Endothelial cell of umbilical vein (primary cell): ENCODE data around the gene TOB1. TPM values are rescaled to one million over a fixed set of nuclear protein-coding genes. Genes with fewer than 3 reads are reported as not detected.

Experiments
- BruUV-seq: library from RNA; stranded (reverse); fragments of 400-500 nt; replicated peaks from 2 replicates; lab custom pipeline; 2021; lab: Mats Ljungman, UMichigan
- CTCF ChIA-PET: fragments of 300-600, 350-600 bp; sonication (Branson Sonifier 250); formaldehyde crosslinking; loops from one replicate; lab custom pipeline; 2021; ENCODE audit warnings: antibody characterized with exemption, inconsistent platforms; lab: Charles Lee
- POLR2A ChIA-PET: fragments of 300-600, 350-600 bp; sonication (Branson Sonifier 250); formaldehyde crosslinking; loops from one replicate; lab custom pipeline; 2021; ENCODE audit warnings: antibody characterized with exemption, inconsistent platforms; lab: Charles Lee
- DNase-seq: peaks from one replicate; pipeline ENCODE4 v3.0.0-alpha.2; 2011; ENCODE audit warnings: low read depth, low spot score
- FAIRE-seq: peaks from 2 replicates; lab custom pipeline; 2011; peaks lifted over from hg19 to GRCh38; lab: Jason Lieb, UNC
- H2AFZ ChIP-seq: 2 replicates; pipeline ENCODE4 v1.6.0; 2012; ENCODE audit warnings: low read depth, low read length, control low read depth, inconsistent platforms
- H3K27ac ChIP-seq: 2 replicates; pipeline ENCODE4 v1.5.1; 2011; ENCODE audit warnings: low read depth, mild to moderate bottlenecking, control low read depth, low read length, moderate library complexity; ENCODE audit not compliant: insufficient read depth
- H3K27me3 ChIP-seq, 2 experiments: 2 replicates each; pipeline versions ENCODE4 v1.6.0 to v1.6.1; 2011; ENCODE audit warnings: low read length in 2 of 2, mixed read lengths in 1 of 2; ENCODE audit not compliant: control insufficient read depth in 2 of 2, insufficient read depth in 2 of 2
- H3K36me3 ChIP-seq, 2 experiments: 2 replicates in 1 of 2; 3 replicates in 1 of 2; pipeline ENCODE4 v1.5.1; 2011; ENCODE audit warnings: low read length in 2 of 2, mild to moderate bottlenecking in 1 of 2, moderate library complexity in 1 of 2; ENCODE audit not compliant: control insufficient read depth in 2 of 2, insufficient read depth in 2 of 2; ENCODE audit errors: extremely low read depth in 1 of 2
- H3K4me1 ChIP-seq: 3 replicates; pipeline ENCODE4 v1.5.1; 2011; ENCODE audit warnings: mild to moderate bottlenecking, low read length; ENCODE audit not compliant: control insufficient read depth, insufficient read depth; ENCODE audit errors: extremely low read depth
- H3K4me2 ChIP-seq: 2 replicates; pipeline ENCODE4 v1.6.1; 2011; ENCODE audit warnings: low read length, control low read depth, mixed read lengths; ENCODE audit not compliant: insufficient read depth
- H3K4me3 ChIP-seq, 3 experiments: fragments of 200-600 bp in 1 of 3; sonication (generic), shearing (Covaris generic) in 1 of 3; replicated peaks in 1 of 3; 2 replicates each; pipeline ENCODE4 v1.5.1; 2011 to 2016; ENCODE audit warnings: control low read depth in 3 of 3, low read length in 3 of 3, mild to moderate bottlenecking in 2 of 3, inconsistent platforms in 1 of 3, low read depth in 1 of 3, moderate library complexity in 1 of 3; ENCODE audit not compliant: insufficient read depth in 1 of 3
- H3K79me2 ChIP-seq: 2 replicates; pipeline ENCODE4 v1.6.0; 2012; ENCODE audit warnings: low read length, inconsistent platforms; ENCODE audit not compliant: control insufficient read depth, insufficient read depth
- H3K9ac ChIP-seq: replicated peaks from 2 replicates; pipeline ENCODE3; 2011; ENCODE audit warnings: low read length, control low read depth; ENCODE audit not compliant: insufficient read depth; ENCODE audit errors: extremely low read depth
- H3K9me1 ChIP-seq: replicated peaks from 3 replicates; pipeline ENCODE4 v1.6.0; 2011; ENCODE audit warnings: mild to moderate bottlenecking, low read length; ENCODE audit not compliant: control insufficient read depth, insufficient read depth; ENCODE audit errors: extremely low read depth
- H3K9me3 ChIP-seq: replicated peaks from 2 replicates; pipeline ENCODE4 v1.5.1; 2012; ENCODE audit warnings: low read length, inconsistent platforms; ENCODE audit not compliant: control insufficient read depth, insufficient read depth
- H4K20me1 ChIP-seq: replicated peaks from 2 replicates; pipeline ENCODE3; 2011; ENCODE audit warnings: mild to moderate bottlenecking, low read length; ENCODE audit not compliant: control insufficient read depth, insufficient read depth; ENCODE audit errors: extremely low read depth
- EZH2 ChIP-seq: IDR thresholded peaks from 2 replicates; pipeline ENCODE4 v1.6.1; 2012; ENCODE audit warnings: borderline replicate concordance, low read depth, mild to moderate bottlenecking, moderate library complexity, low read length, inconsistent platforms; ENCODE audit not compliant: severe bottlenecking
- FOS ChIP-seq: IDR thresholded peaks from 2 replicates; pipeline ENCODE4 v1.6.1; 2011; ENCODE audit warnings: mild to moderate bottlenecking, low read length, moderate library complexity, borderline replicate concordance; ENCODE audit not compliant: insufficient read depth
- GATA2 ChIP-seq: IDR thresholded peaks from 2 replicates; pipeline ENCODE4 v1.7.0; 2011; ENCODE audit warnings: low read depth, mild to moderate bottlenecking, moderate library complexity, mixed read lengths, low read length; ENCODE audit not compliant: insufficient read length, insufficient read depth
- JUN ChIP-seq: IDR thresholded peaks from 2 replicates; pipeline ENCODE4 v1.6.1; 2011; ENCODE audit warnings: borderline replicate concordance, low read depth; ENCODE audit not compliant: insufficient read length, insufficient read depth
- MYC ChIP-seq: IDR thresholded peaks from one replicate; pipeline ENCODE4 v1.6.1; 2011; ENCODE audit warnings: mild to moderate bottlenecking, low read depth, low read length
- POLR2A ChIP-seq: IDR thresholded peaks from 2 replicates; pipeline ENCODE4 v1.6.1; 2012; ENCODE audit warnings: low read depth, mild to moderate bottlenecking, control low read depth, low read length
- POLR2AphosphoS5 ChIP-seq: IDR thresholded peaks from 2 replicates; pipeline ENCODE4 v1.6.1; 2012; ENCODE audit warnings: low read depth, mild to moderate bottlenecking, control low read depth, low read length, moderate library complexity; ENCODE audit not compliant: insufficient read depth
- dilution Hi-C: fragments of 300-500 bp; cut with MboI; formaldehyde crosslinking; loops from one replicate; pipeline ENCODE4 v1.15.0; 2019; ENCODE audit warnings: low sequenced_read_pairs; ENCODE audit not compliant: extremely low pct_ligation_motif_present
- intact Hi-C: fragments of 100-400 bp; cut with micrococcal nuclease; formaldehyde crosslinking; loops from one replicate; pipeline ENCODE4 v1.10.0; 2022
- polyA plus RNA-seq, 4 experiments: library from polyadenylated mRNA; depleted of rRNA in 3 of 4; stranded (reverse) in 3 of 4; unstranded in 1 of 4; fragments of >200 nt; gene quantifications; 2 replicates each; pipeline versions ENCODE4 v1.2.1 to v1.2.3, GENCODE V29; 2011 to 2012; ENCODE audit warnings: missing spikeins in 1 of 4
- total RNA-seq: library from RNA; stranded (reverse); gene quantifications from 2 replicates; pipeline ENCODE4 v1.2.3, GENCODE V29; 2021
- TF ChIP-seq, protein P1 (sequence below): IDR thresholded peaks from 2 replicates; pipeline ENCODE4 v1.6.1; 2011; ENCODE audit not compliant: insufficient read depth, insufficient read length
- TF ChIP-seq, protein P2 (sequence below), 2 donors: IDR thresholded peaks; 1 replicate in 1 of 2; 2 replicates in 1 of 2; pipeline ENCODE4 v1.5.1; 2011; ENCODE audit warnings: low read length in 2 of 2, mild to moderate bottlenecking in 2 of 2, moderate library complexity in 2 of 2, control low read depth in 1 of 2, inconsistent platforms in 1 of 2, low read depth in 1 of 2; ENCODE audit not compliant: insufficient read depth in 1 of 2; ENCODE audit errors: extremely low read depth in 1 of 2

TOB1 gene
- total and polyA plus RNA-seq, 2 donors (not counting 3 experiments of a cell fraction or from before 2014, with no cell fraction given): 3.3 to 12.9 TPM

DNA sequence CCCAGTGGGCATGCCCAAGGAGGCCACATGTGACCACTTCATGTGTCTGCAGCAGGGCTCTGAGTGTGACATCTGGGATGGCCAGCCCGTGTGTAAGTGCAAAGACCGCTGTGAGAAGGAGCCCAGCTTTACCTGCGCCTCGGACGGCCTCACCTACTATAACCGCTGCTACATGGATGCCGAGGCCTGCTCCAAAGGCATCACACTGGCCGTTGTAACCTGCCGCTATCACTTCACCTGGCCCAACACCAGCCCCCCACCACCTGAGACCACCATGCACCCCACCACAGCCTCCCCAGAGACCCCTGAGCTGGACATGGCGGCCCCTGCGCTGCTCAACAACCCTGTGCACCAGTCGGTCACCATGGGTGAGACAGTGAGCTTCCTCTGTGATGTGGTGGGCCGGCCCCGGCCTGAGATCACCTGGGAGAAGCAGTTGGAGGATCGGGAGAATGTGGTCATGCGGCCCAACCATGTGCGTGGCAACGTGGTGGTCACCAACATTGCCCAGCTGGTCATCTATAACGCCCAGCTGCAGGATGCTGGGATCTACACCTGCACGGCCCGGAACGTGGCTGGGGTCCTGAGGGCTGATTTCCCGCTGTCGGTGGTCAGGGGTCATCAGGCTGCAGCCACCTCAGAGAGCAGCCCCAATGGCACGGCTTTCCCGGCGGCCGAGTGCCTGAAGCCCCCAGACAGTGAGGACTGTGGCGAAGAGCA is 26.4 kb downstream of the TOB1 start:
- dilution Hi-C loops (no loop called here), intact Hi-C loops (no loop called here)
- Histone ChIP-seq H3K79me2 (no peaks in the 10 kb centered on the region), H3K36me3 (no peaks in the 10 kb centered on the region), H2AFZ (no peak overlapping the region), H4K20me1 (no peaks in the 10 kb centered on the region), H3K4me2 (no peak overlapping the region), H3K9me1 (no peaks in the 10 kb centered on the region), H3K9me3 (no peaks in the 10 kb centered on the region), H3K4me1 (no peaks in the 10 kb centered on the region), H3K4me3 (no peak overlapping the region), H3K9ac (no peak overlapping the region), H3K27ac (no peak overlapping the region), H3K27me3 (no peaks in the 10 kb centered on the region)
- no TSS peak for BruUV-seq
- ChIA-PET CTCF (interaction anchor here (0.5 to 9.6 kb wide), 8 partner anchors 11 to 499 kb away, joined by 3 to 130 read pairs (median 4); no protein-coding TSS in a partner anchor), POLR2A (no interaction called here)
- FAIRE-seq (no peak), DNase-seq (no peak)
- TF ChIP-seq EZH2: no peak
- TF ChIP-seq, protein P1, sequence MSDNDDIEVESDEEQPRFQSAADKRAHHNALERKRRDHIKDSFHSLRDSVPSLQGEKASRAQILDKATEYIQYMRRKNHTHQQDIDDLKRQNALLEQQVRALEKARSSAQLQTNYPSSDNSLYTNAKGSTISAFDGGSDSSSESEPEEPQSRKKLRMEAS: no peak
- no peak for TF ChIP-seq GATA2
- TF ChIP-seq POLR2AphosphoS5: no peak
- TF ChIP-seq, protein P2, sequence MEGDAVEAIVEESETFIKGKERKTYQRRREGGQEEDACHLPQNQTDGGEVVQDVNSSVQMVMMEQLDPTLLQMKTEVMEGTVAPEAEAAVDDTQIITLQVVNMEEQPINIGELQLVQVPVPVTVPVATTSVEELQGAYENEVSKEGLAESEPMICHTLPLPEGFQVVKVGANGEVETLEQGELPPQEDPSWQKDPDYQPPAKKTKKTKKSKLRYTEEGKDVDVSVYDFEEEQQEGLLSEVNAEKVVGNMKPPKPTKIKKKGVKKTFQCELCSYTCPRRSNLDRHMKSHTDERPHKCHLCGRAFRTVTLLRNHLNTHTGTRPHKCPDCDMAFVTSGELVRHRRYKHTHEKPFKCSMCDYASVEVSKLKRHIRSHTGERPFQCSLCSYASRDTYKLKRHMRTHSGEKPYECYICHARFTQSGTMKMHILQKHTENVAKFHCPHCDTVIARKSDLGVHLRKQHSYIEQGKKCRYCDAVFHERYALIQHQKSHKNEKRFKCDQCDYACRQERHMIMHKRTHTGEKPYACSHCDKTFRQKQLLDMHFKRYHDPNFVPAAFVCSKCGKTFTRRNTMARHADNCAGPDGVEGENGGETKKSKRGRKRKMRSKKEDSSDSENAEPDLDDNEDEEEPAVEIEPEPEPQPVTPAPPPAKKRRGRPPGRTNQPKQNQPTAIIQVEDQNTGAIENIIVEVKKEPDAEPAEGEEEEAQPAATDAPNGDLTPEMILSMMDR (IDR thresholded peaks at IDR 0.05; ENCODE audit: extremely low read depth in 1 of 2, insufficient read depth in 1 of 2, low read depth in 1 of 2, low read length in 2 of 2): no peak
- TF ChIP-seq JUN: no peak
- TF ChIP-seq POLR2A: no peak
- no peak for TF ChIP-seq FOS
- no peak for TF ChIP-seq MYC
